Activated CD8-positive, alpha-beta T cell treated with anti-CD3 and anti-CD28 coated beads, Interleukin-2, amount 10 ng/mL, durations not matched to agents 7 days and 5 days (primary cell): Measurements from ENCODE around the gene KIAA0232. TPM values are rescaled to one million over a fixed set of nuclear protein-coding genes. Genes with fewer than 3 reads are reported as not detected.
"Not testable (repeated sequence)": the region's sequence is repeated elsewhere in the genome, so short reads cannot be mapped to it uniquely, and the experiment has no call there.

ENCODE experiments used
- ATAC-seq: fragments of 150-1000 bp; cut with Tn5 transposase; one replicate; pipeline ENCODE4 v1.10.0; 2021; ENCODE audit warnings: moderate library complexity
- CTCF ChIA-PET: fragments of 350-600 bp; sonication (Branson Sonifier 250); formaldehyde crosslinking; loops from one replicate; lab custom pipeline; 2021; ENCODE audit warnings: antibody characterized with exemption; lab: Charles Lee
- POLR2A ChIA-PET: fragments of 350-600 bp; sonication (Branson Sonifier 250); formaldehyde crosslinking; loops from one replicate; lab custom pipeline; 2021; ENCODE audit warnings: antibody characterized with exemption; lab: Charles Lee
- DNase-seq: peaks from one replicate; pipeline ENCODE4 v3.0.0-alpha.2; 2020
- H3K27ac Mint-ChIP-seq: one replicate; pipeline ENCODE4 v1.8.0; 2021; ENCODE audit warnings: mild to moderate bottlenecking, mixed read lengths
- H3K27me3 Mint-ChIP-seq: one replicate; pipeline ENCODE4 v1.8.0; 2021; ENCODE audit warnings: low read depth, mixed read lengths
- H3K36me3 Mint-ChIP-seq: one replicate; pipeline ENCODE4 v1.8.0; 2021; ENCODE audit warnings: low read depth, mixed read lengths
- H3K4me1 Mint-ChIP-seq: one replicate; pipeline ENCODE4 v1.8.0; 2021; ENCODE audit warnings: low read depth, mixed read lengths
- H3K4me3 Mint-ChIP-seq: one replicate; pipeline ENCODE4 v1.8.0; 2021; ENCODE audit warnings: mild to moderate bottlenecking, mixed read lengths
- H3K9me3 Mint-ChIP-seq: one replicate; pipeline ENCODE4 v1.8.0; 2022; ENCODE audit warnings: mixed read lengths; ENCODE audit not compliant: insufficient read depth
- total RNA-seq, 2 experiments: library from RNA; stranded (reverse); gene quantifications; one replicate each; pipeline ENCODE4 v1.2.3, GENCODE V29; 2021

Gene KIAA0232
- total RNA-seq, 2 experiments from 2014 or later = 18.4 to 19.5 TPM

DNA sequence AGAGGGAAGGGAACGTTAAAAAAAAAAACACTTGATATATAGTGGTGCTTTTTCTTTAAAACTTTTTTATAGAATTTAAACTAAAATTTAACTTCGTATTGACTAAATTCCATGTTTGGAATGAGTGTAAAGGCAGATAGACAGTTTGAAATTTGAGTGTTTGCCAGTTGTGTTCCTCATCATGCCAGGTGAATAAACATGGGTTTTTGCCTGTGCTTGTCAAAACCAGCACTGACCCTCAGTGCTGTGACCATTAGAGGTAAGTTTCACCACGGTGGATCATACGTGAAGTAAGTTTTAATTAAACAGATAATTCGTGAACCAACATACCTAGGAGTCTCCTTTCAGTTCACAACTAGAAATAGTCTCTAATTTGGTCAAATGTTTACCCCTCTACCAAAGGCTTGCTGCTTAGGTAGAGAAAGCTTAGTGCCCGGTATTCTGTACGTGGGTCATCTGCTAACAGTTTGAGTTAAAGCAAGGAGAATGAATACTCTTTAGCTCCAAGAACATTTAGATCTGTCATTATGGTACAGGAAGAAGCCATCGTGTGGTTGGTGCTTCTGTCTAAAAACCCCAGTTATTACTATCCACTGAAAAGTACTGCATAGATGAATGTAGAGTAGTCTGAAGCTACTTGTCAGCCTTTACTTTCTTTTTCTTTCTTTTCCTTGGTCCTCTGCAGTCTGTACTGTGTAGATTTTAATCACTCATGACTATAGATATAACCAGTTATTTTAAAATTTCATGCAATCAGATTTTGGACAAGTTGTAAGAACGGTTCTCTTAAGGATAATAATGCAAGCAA is 32.7 kb downstream of the KIAA0232 start:
- ChIA-PET POLR2A (no interaction called here), CTCF (no interaction called here)
- Mint-ChIP-seq H3K4me1 (peaks cover 4% of the 10 kb centered on the region), H3K9me3 (peaks cover 16% of the 10 kb centered on the region), H3K36me3 (peaks cover 39% of the 10 kb centered on the region), H3K27me3 (no peaks in the 10 kb centered on the region), H3K4me3 (no peak overlapping the region), H3K27ac (no peak overlapping the region)
- no peak for DNase-seq
- no peak for ATAC-seq

DNA sequence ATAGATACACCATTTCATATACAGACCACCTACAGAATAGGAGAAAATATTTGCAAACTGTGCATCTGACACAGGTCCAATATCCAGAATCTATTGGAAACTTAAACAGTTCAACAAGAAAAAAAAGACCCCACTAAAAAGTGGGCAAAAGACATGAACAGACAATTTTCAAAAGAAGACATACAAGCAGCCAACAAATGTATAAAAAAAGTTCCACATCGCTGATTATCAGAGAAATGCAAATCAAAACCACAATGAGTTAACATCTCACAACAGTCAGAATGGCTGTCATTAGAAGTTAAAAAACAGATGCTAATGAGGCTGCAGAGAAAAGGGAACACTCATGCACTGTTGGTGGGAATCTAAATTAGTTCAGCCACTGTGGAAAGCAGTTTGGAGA is 36.8 kb downstream of the KIAA0232 start:
- Mint-ChIP-seq H3K27ac (no peak overlapping the region), H3K27me3 (no peaks in the 10 kb centered on the region), H3K9me3 (peaks cover 33% of the 10 kb centered on the region), H3K36me3 (peaks cover 41% of the 10 kb centered on the region), H3K4me1 (peaks cover 4% of the 10 kb centered on the region), H3K4me3 (no peak overlapping the region)
- POLR2A ChIA-PET = no interaction called here
- ATAC-seq (no peak), DNase-seq (no peak)
- CTCF ChIA-PET = no interaction called here

DNA sequence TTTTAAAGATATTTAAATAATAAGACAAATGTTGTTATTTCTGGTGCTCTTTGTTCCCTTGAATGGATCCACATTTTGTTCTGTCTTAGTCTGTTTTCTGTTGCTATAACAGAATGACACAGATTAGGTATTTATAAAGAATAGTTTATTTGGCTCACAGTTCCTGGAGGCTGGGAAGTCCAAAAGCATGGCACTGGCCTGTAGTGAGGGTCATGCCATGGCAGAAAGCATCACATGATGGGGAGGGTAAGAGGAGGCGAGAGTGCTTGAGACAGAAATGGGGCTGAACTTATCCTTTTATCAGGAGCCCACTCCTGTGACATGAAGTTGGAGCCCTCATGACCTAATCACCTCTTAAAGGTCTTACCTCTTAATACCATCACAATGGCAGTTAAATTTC is 38.2 kb downstream of the KIAA0232 start:
- no peak overlapping the region for H3K4me3 Mint-ChIP-seq
- H3K9me3 Mint-ChIP-seq = peaks cover 33% of the 10 kb centered on the region
- CTCF ChIA-PET = no interaction called here
- peaks cover 10% of the 10 kb centered on the region for H3K4me1 Mint-ChIP-seq
- H3K27me3 Mint-ChIP-seq = no peaks in the 10 kb centered on the region
- H3K27ac Mint-ChIP-seq = no peak overlapping the region
- DNase-seq (no peak), ATAC-seq (no peak)
- peaks cover 48% of the 10 kb centered on the region for H3K36me3 Mint-ChIP-seq
- POLR2A ChIA-PET = no interaction called here

GRCh38 chr4:6824071-6824470 is 41.5 kb downstream of the KIAA0232 start:
- Mint-ChIP-seq H3K9me3 (peaks cover 26% of the 10 kb centered on the region), H3K4me1 (peaks cover 15% of the 10 kb centered on the region), H3K36me3 (peaks cover 49% of the 10 kb centered on the region), H3K27me3 (no peaks in the 10 kb centered on the region), H3K4me3 (no peak overlapping the region), H3K27ac (no peak overlapping the region)
- ChIA-PET CTCF (interaction anchor here (3.3 kb wide), 1 partner anchor 49 kb away, joined by 20 read pairs; no protein-coding TSS in a partner anchor), POLR2A (no interaction called here)
- ATAC-seq (no peak), DNase-seq (no peak)

DNA sequence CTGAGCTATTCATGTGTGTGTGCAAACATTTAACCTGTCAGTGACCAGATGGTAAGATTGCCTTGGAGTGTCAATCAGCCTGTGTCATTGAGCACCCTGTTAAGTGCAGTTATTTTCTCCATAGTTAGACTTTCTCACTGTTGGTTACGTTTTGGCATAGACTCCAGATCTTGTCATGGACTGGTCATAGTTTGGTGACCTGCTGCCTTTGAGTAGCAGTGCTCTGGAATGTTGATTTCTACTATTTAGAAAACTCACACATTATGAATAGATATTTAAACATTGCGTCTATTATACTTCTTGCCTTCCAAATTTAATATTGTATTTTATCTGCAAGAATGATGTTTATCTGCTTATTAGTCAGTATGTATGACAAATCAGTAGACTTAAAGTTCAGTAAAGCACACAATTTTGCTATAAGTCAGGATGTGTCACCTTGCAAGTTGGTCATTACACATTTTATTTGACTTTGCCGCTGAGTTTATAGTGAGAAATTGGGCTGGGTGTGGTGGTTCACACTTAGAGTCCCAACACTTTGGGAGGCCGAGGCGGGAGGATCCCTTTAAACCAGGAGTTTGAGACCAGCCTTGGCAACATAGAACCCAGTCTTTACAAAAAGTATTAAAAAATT is 42.4 kb downstream of the KIAA0232 start:
- ChIA-PET CTCF (interaction anchor here (0.7 to 3.3 kb wide), 5 partner anchors 10 to 108 kb away, joined by 3 to 20 read pairs (median 3); no protein-coding TSS in a partner anchor), POLR2A (no interaction called here)
- Mint-ChIP-seq H3K4me3 (no peak overlapping the region), H3K27me3 (no peaks in the 10 kb centered on the region), H3K36me3 (peaks cover 46% of the 10 kb centered on the region), H3K9me3 (peaks cover 20% of the 10 kb centered on the region), H3K27ac (no peak overlapping the region), H3K4me1 (peaks cover 15% of the 10 kb centered on the region)
- DNase-seq (no peak), ATAC-seq (no peak)

- peak; percentile 22 for DNase-seq
- CTCF ChIA-PET = interaction anchor here (1.0 to 3.3 kb wide), 5 partner anchors 10 to 109 kb away, joined by 3 to 20 read pairs (median 3); no protein-coding TSS in a partner anchor
- Mint-ChIP-seq H3K27me3 (no peaks in the 10 kb centered on the region), H3K27ac (peak overlapping the region; percentile 69), H3K4me1 (peaks cover 15% of the 10 kb centered on the region), H3K36me3 (peaks cover 46% of the 10 kb centered on the region), H3K4me3 (no peak overlapping the region), H3K9me3 (peaks cover 15% of the 10 kb centered on the region)
- peak; percentile 64 for ATAC-seq
- POLR2A ChIA-PET = interaction anchor here (0.7 kb wide), 1 partner anchor 48 kb away, joined by 3 read pairs; no protein-coding TSS in a partner anchor
Measured at GRCh38 chr4:6825403-6825802, 42.9 kb downstream of the KIAA0232 start.

DNA sequence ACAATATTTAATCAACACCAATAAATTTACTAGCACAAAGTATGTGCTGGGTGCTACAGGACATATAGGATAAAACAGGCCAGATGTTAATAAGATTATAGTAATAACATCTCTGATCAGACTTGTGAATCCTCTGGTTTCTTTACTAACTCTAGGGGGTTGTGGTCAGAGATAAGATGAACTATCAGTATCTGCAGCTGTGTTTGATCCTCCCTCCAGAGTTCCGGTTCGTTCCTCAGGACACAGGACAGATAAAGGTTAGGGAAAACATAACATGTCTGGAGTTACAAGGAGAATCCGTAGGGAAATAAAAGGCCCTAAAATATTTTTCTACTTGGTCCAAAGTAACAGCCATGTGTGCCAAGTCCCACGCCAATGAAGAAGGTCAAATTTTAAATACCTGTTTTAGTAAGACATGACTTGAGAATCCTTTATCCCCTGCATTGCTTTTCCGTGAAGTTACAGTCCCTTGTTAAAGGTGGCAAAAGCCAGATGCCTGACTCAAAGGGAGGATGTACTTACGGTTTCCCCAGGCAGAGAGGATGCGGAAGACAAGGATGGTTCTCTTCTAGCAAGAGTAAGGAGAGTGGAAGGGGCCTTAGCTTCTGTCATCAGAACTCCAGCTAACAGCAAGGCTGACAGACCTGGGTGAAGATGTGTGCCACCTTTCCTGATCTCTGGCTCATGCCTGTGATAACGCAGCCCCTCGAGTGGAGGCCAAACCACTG is 44.4 kb downstream of the KIAA0232 start:
- ChIA-PET CTCF (interaction anchor here (0.9 to 3.3 kb wide), 4 partner anchors 30 to 975 kb away, joined by 3 to 20 read pairs (median 4); no protein-coding TSS in a partner anchor), POLR2A (interaction anchor here (0.7 kb wide), 1 partner anchor 13 kb away, joined by 3 read pairs; no protein-coding TSS in a partner anchor)
- Mint-ChIP-seq H3K9me3 (peaks cover 5% of the 10 kb centered on the region), H3K27ac (no peak overlapping the region), H3K27me3 (no peaks in the 10 kb centered on the region), H3K36me3 (peaks cover 50% of the 10 kb centered on the region), H3K4me3 (no peak overlapping the region), H3K4me1 (peaks cover 15% of the 10 kb centered on the region)
- no peak for ATAC-seq
- no peak for DNase-seq

- H3K9me3 Mint-ChIP-seq = no peaks in the 10 kb centered on the region
- CTCF ChIA-PET = interaction anchor here (1.8 kb wide), 1 partner anchor 109 kb away, joined by 5 read pairs; no protein-coding TSS in a partner anchor
- no peak for DNase-seq
- POLR2A ChIA-PET = no interaction called here
- no peaks in the 10 kb centered on the region for H3K27me3 Mint-ChIP-seq
- peaks cover 15% of the 10 kb centered on the region for H3K4me1 Mint-ChIP-seq
- peaks cover 62% of the 10 kb centered on the region for H3K36me3 Mint-ChIP-seq
- ATAC-seq = no peak
- H3K4me3 Mint-ChIP-seq = no peak overlapping the region
- H3K27ac Mint-ChIP-seq = no peak overlapping the region
Measured at GRCh38 chr4:6829086-6829485, 46.6 kb downstream of the KIAA0232 start.

DNA sequence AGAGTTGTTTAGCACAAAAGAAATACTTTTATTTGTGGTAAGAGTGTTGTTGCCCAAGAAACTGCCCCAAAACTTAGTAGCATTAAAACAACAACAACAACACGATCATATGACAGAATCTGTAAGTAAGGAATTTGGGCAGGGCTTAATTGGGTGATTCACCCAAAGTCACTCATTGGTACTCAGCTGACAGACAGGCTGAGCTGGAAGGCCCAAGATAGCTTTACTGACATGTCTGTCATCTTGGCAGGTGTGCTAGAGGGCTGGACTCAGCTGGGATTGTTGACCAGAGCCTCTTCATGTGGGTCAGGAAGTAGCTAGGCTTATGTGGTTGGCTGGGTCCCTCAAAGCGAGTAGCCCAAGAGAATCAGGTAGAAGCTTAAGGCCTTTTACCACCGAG is 52.3 kb downstream of the KIAA0232 start:
- no peaks in the 10 kb centered on the region for H3K9me3 Mint-ChIP-seq
- H3K36me3 Mint-ChIP-seq = peaks cover 43% of the 10 kb centered on the region
- CTCF ChIA-PET = interaction anchor here (0.7 to 1.2 kb wide), 2 partner anchors 9 to 39 kb away, joined by 3 read pairs; no protein-coding TSS in a partner anchor
- no peak for DNase-seq
- no peak for ATAC-seq
- H3K27me3 Mint-ChIP-seq = no peaks in the 10 kb centered on the region
- H3K4me3 Mint-ChIP-seq = no peak overlapping the region
- POLR2A ChIA-PET = no interaction called here
- no peak overlapping the region for H3K27ac Mint-ChIP-seq
- H3K4me1 Mint-ChIP-seq = peaks cover 3% of the 10 kb centered on the region

- not testable (repeated sequence) for ATAC-seq
- CTCF ChIA-PET = interaction anchor here (0.7 kb wide), 1 partner anchor 10 kb away, joined by 3 read pairs; no protein-coding TSS in a partner anchor
Measured at GRCh38 chr4:6835616-6836015, 53.1 kb downstream of the KIAA0232 start.

GRCh38 chr4:6837106-6837505 is 54.6 kb downstream of the KIAA0232 start:
- H3K27ac Mint-ChIP-seq, ATAC-seq, CTCF ChIA-PET, H3K4me3 Mint-ChIP-seq, H3K27me3 Mint-ChIP-seq, H3K4me1 Mint-ChIP-seq, POLR2A ChIA-PET, DNase-seq, H3K9me3 Mint-ChIP-seq: not testable (repeated sequence)
- H3K36me3 Mint-ChIP-seq = peaks cover 31% of the 10 kb centered on the region

More at GRCh38 chr4:6835616-6836015, 53.1 kb downstream of the KIAA0232 start:
- DNase-seq, H3K27ac Mint-ChIP-seq, H3K9me3 Mint-ChIP-seq, H3K4me1 Mint-ChIP-seq, H3K27me3 Mint-ChIP-seq, POLR2A ChIA-PET, H3K4me3 Mint-ChIP-seq: not testable (repeated sequence)
- H3K36me3 Mint-ChIP-seq = peaks cover 38% of the 10 kb centered on the region
